ENCODE results near the gene KCNMA1.

The KCNMA1 gene

GRCh38 chr10:76972541-76972940 is 665.1 kb downstream of the KCNMA1 start:
- H3K27ac ChIP-seq (ENCODE audit: low read depth, low read length) = no peak overlapping the region
- TF ChIP-seq EZH2phosphoT487 (conservative IDR thresholded peaks at IDR 0.05; ENCODE audit: low read length) = no peak
- TF ChIP-seq, protein P1, sequence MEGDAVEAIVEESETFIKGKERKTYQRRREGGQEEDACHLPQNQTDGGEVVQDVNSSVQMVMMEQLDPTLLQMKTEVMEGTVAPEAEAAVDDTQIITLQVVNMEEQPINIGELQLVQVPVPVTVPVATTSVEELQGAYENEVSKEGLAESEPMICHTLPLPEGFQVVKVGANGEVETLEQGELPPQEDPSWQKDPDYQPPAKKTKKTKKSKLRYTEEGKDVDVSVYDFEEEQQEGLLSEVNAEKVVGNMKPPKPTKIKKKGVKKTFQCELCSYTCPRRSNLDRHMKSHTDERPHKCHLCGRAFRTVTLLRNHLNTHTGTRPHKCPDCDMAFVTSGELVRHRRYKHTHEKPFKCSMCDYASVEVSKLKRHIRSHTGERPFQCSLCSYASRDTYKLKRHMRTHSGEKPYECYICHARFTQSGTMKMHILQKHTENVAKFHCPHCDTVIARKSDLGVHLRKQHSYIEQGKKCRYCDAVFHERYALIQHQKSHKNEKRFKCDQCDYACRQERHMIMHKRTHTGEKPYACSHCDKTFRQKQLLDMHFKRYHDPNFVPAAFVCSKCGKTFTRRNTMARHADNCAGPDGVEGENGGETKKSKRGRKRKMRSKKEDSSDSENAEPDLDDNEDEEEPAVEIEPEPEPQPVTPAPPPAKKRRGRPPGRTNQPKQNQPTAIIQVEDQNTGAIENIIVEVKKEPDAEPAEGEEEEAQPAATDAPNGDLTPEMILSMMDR (IDR thresholded peaks at IDR 0.05; ENCODE audit: insufficient read depth, low read length, poor library complexity, severe bottlenecking) = no peak
- no peak overlapping the region for H3K9ac ChIP-seq (ENCODE audit: low read length)
- H3K79me2 ChIP-seq (ENCODE audit: insufficient read depth, low read length) = no peaks in the 10 kb centered on the region
- H3K4me2 ChIP-seq (ENCODE audit: low read depth, low read length, poor library complexity, severe bottlenecking) = no peak overlapping the region
- no peak overlapping the region for H2AFZ ChIP-seq (ENCODE audit: low read depth, low read length, severe bottlenecking)
- no peaks in the 10 kb centered on the region for H4K20me1 ChIP-seq (ENCODE audit: low read depth, low read length)
- H3F3A ChIP-seq (ENCODE audit: insufficient read depth) = no peaks in the 10 kb centered on the region
- H3K36me3 ChIP-seq (ENCODE audit: low read length) = no peaks in the 10 kb centered on the region
- H3K4me3 ChIP-seq (ENCODE audit: insufficient read depth, low read length, poor library complexity, severe bottlenecking) = no peak overlapping the region
- H3K27me3 ChIP-seq (ENCODE audit: low read length) = peaks cover 3% of the 10 kb centered on the region; the same call in 1 of the 2 replicates
- no peaks in the 10 kb centered on the region for H3K9me3 ChIP-seq (ENCODE audit: insufficient read depth, low read length)
- no peaks in the 10 kb centered on the region for H3K9me2 ChIP-seq (replicated peaks; ENCODE audit: insufficient read depth, low read length)

DNA sequence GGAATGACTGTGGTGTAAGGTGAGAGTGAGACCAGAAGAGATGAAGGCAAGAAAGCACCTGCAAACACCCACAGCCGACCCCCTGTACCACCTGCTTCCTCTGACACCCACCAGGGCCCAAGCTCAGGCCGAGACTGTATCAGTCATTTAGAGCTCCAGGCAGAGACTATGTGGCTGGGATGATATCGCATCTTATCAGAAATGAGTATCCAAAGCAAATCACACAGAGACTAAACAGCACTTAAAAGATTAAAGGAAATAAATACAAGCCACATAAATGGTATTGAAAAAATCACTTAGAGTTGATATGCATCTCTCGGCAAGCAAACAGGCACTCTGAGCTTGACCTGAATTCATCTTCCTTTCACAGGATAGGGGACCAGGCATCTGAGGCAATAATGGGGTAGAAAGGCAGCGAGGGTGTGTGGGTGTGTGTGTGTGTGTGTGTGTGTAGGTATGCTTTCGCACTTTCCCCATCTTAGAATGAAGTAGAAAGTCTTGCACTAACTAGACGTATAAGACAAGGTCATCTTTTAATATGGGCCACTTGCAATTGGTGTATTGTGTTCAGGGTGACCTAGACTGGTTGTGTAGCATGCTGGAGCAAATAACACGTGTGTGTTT is 665.9 kb downstream of the KCNMA1 start:
- H3K27me3 ChIP-seq (ENCODE audit: low read length) = peaks cover 3% of the 10 kb centered on the region; the same call in 1 of the 2 replicates

DNA sequence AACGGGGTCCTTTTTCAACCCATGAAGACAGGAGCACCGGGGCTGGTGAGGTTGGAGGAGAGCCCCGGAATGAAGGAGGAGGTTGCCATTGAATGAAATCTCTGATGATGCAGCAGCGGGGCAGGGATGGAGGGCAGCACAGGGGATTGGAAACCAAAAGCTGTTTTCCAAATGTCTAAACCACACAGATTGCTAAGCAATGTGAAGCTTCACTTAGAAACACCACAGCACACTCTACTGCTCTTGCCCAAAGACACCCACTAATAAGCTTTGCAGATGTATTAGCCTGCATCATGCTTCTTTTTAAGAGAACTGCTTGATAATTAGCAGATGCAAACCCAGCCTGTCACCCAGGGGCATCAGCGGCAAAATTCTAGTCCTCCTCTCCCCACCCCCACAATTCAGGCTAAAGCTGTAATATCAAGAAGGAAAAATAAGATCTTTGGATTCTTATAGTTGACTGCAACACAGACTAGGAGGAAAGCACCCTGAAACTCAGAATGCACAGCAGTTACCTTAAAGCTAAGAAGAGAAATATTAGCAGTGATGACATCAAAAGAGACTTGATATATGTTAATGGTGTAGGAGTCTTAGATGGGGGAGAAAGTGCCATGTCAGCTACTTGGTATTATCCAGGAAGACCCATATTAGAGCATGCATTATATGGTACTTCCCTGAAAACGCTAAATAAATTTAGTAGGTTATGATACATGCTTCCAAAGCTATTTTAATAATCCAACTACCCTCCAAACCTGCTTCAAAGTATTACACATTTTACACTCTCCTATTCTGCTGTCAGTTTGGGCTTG is 666.7 kb downstream of the KCNMA1 start:
- no peak overlapping the region for H2AFZ ChIP-seq (ENCODE audit: low read depth, low read length, severe bottlenecking)
- no peaks in the 10 kb centered on the region for H3K79me2 ChIP-seq (ENCODE audit: insufficient read depth, low read length)
- H3K4me2 ChIP-seq (ENCODE audit: low read depth, low read length, poor library complexity, severe bottlenecking) = no peak overlapping the region
- TF ChIP-seq, protein P1 (IDR thresholded peaks at IDR 0.05; ENCODE audit: insufficient read depth, low read length, poor library complexity, severe bottlenecking) = no peak
- TF ChIP-seq EZH2phosphoT487 (conservative IDR thresholded peaks at IDR 0.05; ENCODE audit: low read length) = no peak
- no peaks in the 10 kb centered on the region for H3K36me3 ChIP-seq (ENCODE audit: low read length)
- H3F3A ChIP-seq (ENCODE audit: insufficient read depth) = no peaks in the 10 kb centered on the region
- no peak overlapping the region for H3K27ac ChIP-seq (ENCODE audit: low read depth, low read length)
- H3K9me3 ChIP-seq (ENCODE audit: insufficient read depth, low read length) = no peaks in the 10 kb centered on the region
- H3K9ac ChIP-seq (ENCODE audit: low read length) = no peak overlapping the region
- H3K9me2 ChIP-seq (replicated peaks; ENCODE audit: insufficient read depth, low read length) = no peaks in the 10 kb centered on the region
- peaks cover 3% of the 10 kb centered on the region; the same call in 1 of the 2 replicates for H3K27me3 ChIP-seq (ENCODE audit: low read length)
- H4K20me1 ChIP-seq (ENCODE audit: low read depth, low read length) = no peaks in the 10 kb centered on the region
- H3K4me3 ChIP-seq (ENCODE audit: insufficient read depth, low read length, poor library complexity, severe bottlenecking) = no peak overlapping the region

More for the DNA sequence above, 665.9 kb downstream of the KCNMA1 start:
- Histone ChIP-seq H2AFZ (ENCODE audit: low read depth, low read length, severe bottlenecking) (no peak overlapping the region), H3K9ac (ENCODE audit: low read length) (no peak overlapping the region), H3K4me2 (ENCODE audit: low read depth, low read length, poor library complexity, severe bottlenecking) (no peak overlapping the region), H3K36me3 (ENCODE audit: low read length) (no peaks in the 10 kb centered on the region), H3K27ac (ENCODE audit: low read depth, low read length) (no peak overlapping the region), H3K79me2 (ENCODE audit: insufficient read depth, low read length) (no peaks in the 10 kb centered on the region), H3K9me3 (ENCODE audit: insufficient read depth, low read length) (no peaks in the 10 kb centered on the region), H3K9me2 (replicated peaks; ENCODE audit: insufficient read depth, low read length) (no peaks in the 10 kb centered on the region), H3K4me3 (ENCODE audit: insufficient read depth, low read length, poor library complexity, severe bottlenecking) (no peak overlapping the region), H4K20me1 (ENCODE audit: low read depth, low read length) (no peaks in the 10 kb centered on the region), H3F3A (ENCODE audit: insufficient read depth) (no peaks in the 10 kb centered on the region)
- TF ChIP-seq, protein P1 (IDR thresholded peaks at IDR 0.05; ENCODE audit: insufficient read depth, low read length, poor library complexity, severe bottlenecking) = no peak
- no peak for TF ChIP-seq EZH2phosphoT487 (conservative IDR thresholded peaks at IDR 0.05; ENCODE audit: low read length)

Measured in SU-DHL-6 (cell line).